GM21381 (cell line): ENCODE data around the gene TRAPPC11.

Experiments
- ATAC-seq: cut with Tn5 transposase; IDR thresholded peaks from one replicate; pipeline ENCODE4 v1.9.1; 2021; ENCODE audit warnings: mild to moderate bottlenecking, moderate library complexity; ENCODE audit not compliant: unreplicated experiment

The TRAPPC11 gene

GRCh38 chr4:183757060-183757459 is 98.0 kb downstream of the TRAPPC11 start:
- ATAC-seq = no peak

- no peak for ATAC-seq
Measured at GRCh38 chr4:183758061-183758757, 99.1 kb downstream of the TRAPPC11 start.

GRCh38 chr4:183758758-183759447 is 99.8 kb downstream of the TRAPPC11 start:
- no peak for ATAC-seq

- ATAC-seq = no peak
Measured at GRCh38 chr4:183760326-183760725, 101.2 kb downstream of the TRAPPC11 start.
